A549 (cell line): ENCODE data around the gene CTNNA1. TPM values are rescaled to one million over a fixed set of nuclear protein-coding genes. Genes with fewer than 3 reads are reported as not detected.

Source experiments
- ATAC-seq, 2 experiments: fragments of 200-7000 bp in 1 of 2; fragments of >200 bp in 1 of 2; cut with Nextera tagmentation in 1 of 2; cut with Tn5 transposase in 1 of 2; 3 replicates each; pipeline versions ENCODE4 v1.8.0 to v1.9.1; 2018 to 2020; ENCODE audit warnings: mild to moderate bottlenecking in 1 of 2, moderate library complexity in 1 of 2
- CTCF ChIA-PET: fragments of 300-600 bp; sonication (Branson Sonifier 250); formaldehyde crosslinking; extraction: SDS; loops from one replicate; lab custom pipeline; 2021; ENCODE audit warnings: antibody characterized with exemption, inconsistent platforms; lab: Yijun Ruan, JAX
- POLR2A ChIA-PET: fragments of 350-600 bp; formaldehyde crosslinking; extraction: SDS; loops from one replicate; lab custom pipeline; 2021; ENCODE audit warnings: antibody characterized with exemption, inconsistent platforms; lab: Yijun Ruan, JAX
- DNase-seq, 2 experiments: peaks; one replicate each; pipeline versions ENCODE4 v3.0.0 to v3.0.0-alpha.2; 2011 to 2016; ENCODE audit warnings: low read depth in 1 of 2, low spot score in 1 of 2
- FAIRE-seq: peaks from 2 replicates; lab custom pipeline; 2011; peaks lifted over from hg19 to GRCh38; lab: Jason Lieb, UNC
- H3K27ac ChIP-seq, 2 experiments: fragments of >200 bp; sonication (Bioruptor Twin); formaldehyde crosslinking; 3 replicates each; pipeline ENCODE4 v1.5.1; 2016 to 2017
- H3K4me1 ChIP-seq: fragments of >200 bp; sonication (Bioruptor Twin); formaldehyde crosslinking; 3 replicates; pipeline ENCODE4 v1.6.1; 2016
- H3K4me2 ChIP-seq: fragments of >200 bp; sonication (Bioruptor Twin); formaldehyde crosslinking; 3 replicates; pipeline ENCODE4 v1.6.1; 2016
- H3K4me3 ChIP-seq: fragments of >200 bp; sonication (Bioruptor Twin); formaldehyde crosslinking; 3 replicates; pipeline ENCODE4 v1.5.1; 2016
- H3K9me3 ChIP-seq: fragments of >200 bp; sonication (Bioruptor Twin); formaldehyde crosslinking; 3 replicates; pipeline ENCODE4 v1.6.1; 2016
- BHLHE40 ChIP-seq: IDR thresholded peaks from 2 replicates; pipeline ENCODE4 v1.6.1; 2012; ENCODE audit warnings: low read depth, low read length, inconsistent platforms
- CHD2 ChIP-seq: fragments of 150-350 bp; IDR thresholded peaks from 2 replicates; pipeline ENCODE4 v1.6.1; 2014; ENCODE audit warnings: low read length; ENCODE audit not compliant: partially characterized antibody
- CHD4 ChIP-seq: fragments of 200-600 bp; sonication (generic); IDR thresholded peaks from 2 replicates; pipeline ENCODE4 v1.6.1; 2016; ENCODE audit warnings: antibody characterized with exemption, mild to moderate bottlenecking, borderline replicate concordance
- EHMT2 ChIP-seq: fragments of 200-600 bp; sonication (generic); IDR thresholded peaks from 2 replicates; pipeline ENCODE4 v1.6.1; 2016; ENCODE audit warnings: antibody characterized with exemption, low read depth, mild to moderate bottlenecking, moderate library complexity
- FOXS1 ChIP-seq: fragments of 250-450 bp; sonication (Bioruptor Pico); IDR thresholded peaks from 2 replicates; pipeline ENCODE4 v1.5.0; 2020; ENCODE audit warnings: mild to moderate bottlenecking, moderate library complexity
- HOXA7 ChIP-seq: fragments of 250-450 bp; sonication (Bioruptor Pico); IDR thresholded peaks from 2 replicates; pipeline ENCODE4 v1.5.0; 2020; ENCODE audit warnings: mild to moderate bottlenecking, moderate library complexity
- HOXB13 ChIP-seq: fragments of 250-450 bp; sonication (Bioruptor Pico); IDR thresholded peaks from 2 replicates; pipeline ENCODE4 v1.5.0; 2020; ENCODE audit warnings: low read depth, mild to moderate bottlenecking, moderate library complexity
- HOXB5 ChIP-seq: fragments of 250-450 bp; sonication (Bioruptor Pico); IDR thresholded peaks from 2 replicates; pipeline ENCODE4 v1.5.0; 2020; ENCODE audit warnings: mild to moderate bottlenecking, moderate library complexity
- JUN ChIP-seq, 2 experiments: fragments of >200 bp; sonication (Bioruptor Twin); formaldehyde crosslinking; IDR thresholded peaks; 2 replicates in 1 of 2; 3 replicates in 1 of 2; pipeline ENCODE4 v1.6.1; 2016 to 2017
- KDM1A ChIP-seq: fragments of 200-600 bp; sonication (generic); IDR thresholded peaks from 2 replicates; pipeline ENCODE4 v1.6.1; 2016; ENCODE audit warnings: low read depth, mild to moderate bottlenecking
- KDM5A ChIP-seq: fragments of 200-600 bp; sonication (generic); IDR thresholded peaks from 2 replicates; pipeline ENCODE4 v1.6.1; 2016; ENCODE audit warnings: antibody characterized with exemption, mild to moderate bottlenecking
- NR3C1 ChIP-seq: fragments of >200 bp; sonication (Bioruptor Twin); formaldehyde crosslinking; IDR thresholded peaks from 3 replicates; pipeline ENCODE4 v1.6.1; 2017
- POLR2A ChIP-seq: IDR thresholded peaks from 2 replicates; pipeline ENCODE4 v1.6.1; 2012; ENCODE audit warnings: mild to moderate bottlenecking, low read length
- RAD21 ChIP-seq, 2 experiments: fragments of >200 bp in 1 of 2; sonication (Bioruptor Twin) in 1 of 2; formaldehyde crosslinking in 1 of 2; IDR thresholded peaks in 1 of 2; conservative IDR thresholded peaks in 1 of 2; 2 replicates in 1 of 2; 3 replicates in 1 of 2; pipeline ENCODE4 v1.6.1; 2012 to 2018; ENCODE audit warnings: inconsistent platforms in 1 of 2
- RARB ChIP-seq: fragments of 250-450 bp; sonication (Bioruptor Pico); IDR thresholded peaks from 2 replicates; pipeline ENCODE4 v1.8.0; 2021; ENCODE audit warnings: mild to moderate bottlenecking, moderate library complexity
- SREBF2 ChIP-seq: fragments of 450-650 bp; IDR thresholded peaks from 2 replicates; pipeline ENCODE4 v1.6.1; 2014; ENCODE audit warnings: mild to moderate bottlenecking, moderate library complexity
- ZC3H11A ChIP-seq: fragments of 450-650 bp; IDR thresholded peaks from 2 replicates; pipeline ENCODE4 v1.6.1; 2014; ENCODE audit warnings: antibody characterized with exemption, mild to moderate bottlenecking
- ZFP36 ChIP-seq: fragments of 450-650 bp; IDR thresholded peaks from 2 replicates; pipeline ENCODE4 v1.6.1; 2014; ENCODE audit warnings: borderline replicate concordance; ENCODE audit not compliant: partially characterized antibody
- ZNF302 ChIP-seq: fragments of 250-450 bp; sonication (Bioruptor Pico); IDR thresholded peaks from 2 replicates; pipeline ENCODE4 v1.9.0; 2021; ENCODE audit warnings: inconsistent platforms, mild to moderate bottlenecking, moderate library complexity
- WGBS: methylation state at CpG from one replicate; pipeline ENCODE4 v1.1.6; 2017; ENCODE audit errors: missing lambda C conversion rate; 5-methylcytosine and 5-hydroxymethylcytosine counted together
- polyA plus RNA-seq, 4 experiments: library from polyadenylated mRNA; depleted of rRNA in 3 of 4; stranded (reverse); fragments of >200 nt; fragmentation: RNase III in 1 of 4; extraction: RNeasy Plus Mini Kit Qiagen cat#74134 plus additional on column Dnase treatment in 1 of 4; gene quantifications; 2 replicates in 3 of 4; 3 replicates in 1 of 4; pipeline ENCODE4 v1.2.3, GENCODE V29; 2011 to 2017
- TF ChIP-seq, protein P1 (sequence below): IDR thresholded peaks from 2 replicates; pipeline ENCODE4 v1.6.1; 2012; ENCODE audit warnings: low read depth, borderline replicate concordance
- TF ChIP-seq, protein P2 (sequence below): fragments of >200 bp; sonication (Bioruptor Twin); formaldehyde crosslinking; IDR thresholded peaks from 3 replicates; pipeline ENCODE4 v1.5.1; 2016
- TF ChIP-seq, protein P3 (sequence below): IDR thresholded peaks from 2 replicates; pipeline ENCODE4 v1.6.1; 2012
- TF ChIP-seq, protein P4 (sequence below): fragments of 250-450 bp; sonication (Bioruptor Pico); IDR thresholded peaks from 2 replicates; pipeline ENCODE4 v1.5.0; 2021; ENCODE audit warnings: mild to moderate bottlenecking, moderate library complexity, borderline replicate concordance
- TF ChIP-seq, protein P5 (sequence below): fragments of >200 bp; sonication (Bioruptor Twin); formaldehyde crosslinking; IDR thresholded peaks from 3 replicates; pipeline ENCODE4 v1.6.1; 2016
- TF ChIP-seq, protein P6 (sequence below): fragments of 450-650 bp; IDR thresholded peaks from 2 replicates; pipeline ENCODE4 v1.6.1; 2014; ENCODE audit warnings: antibody characterized with exemption

The CTNNA1 gene
- polyA plus RNA-seq, 2 of the 4 experiments (the other 2 are of a cell fraction): 154 to 184 TPM

DNA sequence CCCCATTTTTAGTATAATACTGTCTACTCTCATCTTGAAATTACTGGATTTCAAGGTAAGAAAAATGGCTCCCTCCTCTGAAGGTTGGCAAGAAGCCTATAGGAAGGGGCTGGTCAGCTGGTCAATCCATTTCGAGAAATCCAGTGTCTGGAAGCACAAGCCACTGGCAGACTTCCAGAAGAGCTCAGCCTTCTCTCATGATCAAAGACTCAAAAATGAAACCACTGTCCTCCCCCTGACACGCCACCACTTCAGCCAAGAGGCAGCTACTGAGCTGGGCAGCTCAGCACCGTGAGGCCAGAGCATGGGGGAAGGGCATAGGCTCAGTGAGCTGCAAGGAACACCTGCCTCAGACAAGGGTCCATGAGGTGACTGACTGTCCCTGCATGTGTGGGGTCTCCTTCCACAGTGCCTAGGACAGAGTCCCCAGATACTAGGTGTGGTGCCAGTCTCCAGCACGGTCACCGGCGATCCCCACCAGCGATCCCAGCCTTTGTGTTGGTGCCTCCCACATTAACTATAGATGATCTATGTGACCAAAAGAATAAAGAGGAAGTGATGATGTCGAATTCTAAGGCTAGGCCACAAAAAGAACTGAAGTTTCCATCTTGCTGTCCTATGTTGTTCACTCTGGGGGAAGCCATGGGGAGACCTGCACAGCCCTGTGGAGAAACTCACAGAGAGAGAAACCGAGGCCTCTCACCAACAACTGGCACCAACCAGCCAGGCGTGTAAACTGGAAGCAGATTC, 222.0 kb downstream of the CTNNA1 start (continued):
- TF ChIP-seq, protein P1, sequence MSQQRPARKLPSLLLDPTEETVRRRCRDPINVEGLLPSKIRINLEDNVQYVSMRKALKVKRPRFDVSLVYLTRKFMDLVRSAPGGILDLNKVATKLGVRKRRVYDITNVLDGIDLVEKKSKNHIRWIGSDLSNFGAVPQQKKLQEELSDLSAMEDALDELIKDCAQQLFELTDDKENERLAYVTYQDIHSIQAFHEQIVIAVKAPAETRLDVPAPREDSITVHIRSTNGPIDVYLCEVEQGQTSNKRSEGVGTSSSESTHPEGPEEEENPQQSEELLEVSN: no peak
- TF ChIP-seq, protein P2, sequence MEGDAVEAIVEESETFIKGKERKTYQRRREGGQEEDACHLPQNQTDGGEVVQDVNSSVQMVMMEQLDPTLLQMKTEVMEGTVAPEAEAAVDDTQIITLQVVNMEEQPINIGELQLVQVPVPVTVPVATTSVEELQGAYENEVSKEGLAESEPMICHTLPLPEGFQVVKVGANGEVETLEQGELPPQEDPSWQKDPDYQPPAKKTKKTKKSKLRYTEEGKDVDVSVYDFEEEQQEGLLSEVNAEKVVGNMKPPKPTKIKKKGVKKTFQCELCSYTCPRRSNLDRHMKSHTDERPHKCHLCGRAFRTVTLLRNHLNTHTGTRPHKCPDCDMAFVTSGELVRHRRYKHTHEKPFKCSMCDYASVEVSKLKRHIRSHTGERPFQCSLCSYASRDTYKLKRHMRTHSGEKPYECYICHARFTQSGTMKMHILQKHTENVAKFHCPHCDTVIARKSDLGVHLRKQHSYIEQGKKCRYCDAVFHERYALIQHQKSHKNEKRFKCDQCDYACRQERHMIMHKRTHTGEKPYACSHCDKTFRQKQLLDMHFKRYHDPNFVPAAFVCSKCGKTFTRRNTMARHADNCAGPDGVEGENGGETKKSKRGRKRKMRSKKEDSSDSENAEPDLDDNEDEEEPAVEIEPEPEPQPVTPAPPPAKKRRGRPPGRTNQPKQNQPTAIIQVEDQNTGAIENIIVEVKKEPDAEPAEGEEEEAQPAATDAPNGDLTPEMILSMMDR: no peak
- TF ChIP-seq EHMT2 (no peak), RAD21 (conservative IDR thresholded peaks at IDR 0.05 in 1 of 2, IDR thresholded peaks at IDR 0.05 in 1 of 2) (no peak), KDM1A (no peak), ZFP36 (no peak), BHLHE40 (no peak)

DNA sequence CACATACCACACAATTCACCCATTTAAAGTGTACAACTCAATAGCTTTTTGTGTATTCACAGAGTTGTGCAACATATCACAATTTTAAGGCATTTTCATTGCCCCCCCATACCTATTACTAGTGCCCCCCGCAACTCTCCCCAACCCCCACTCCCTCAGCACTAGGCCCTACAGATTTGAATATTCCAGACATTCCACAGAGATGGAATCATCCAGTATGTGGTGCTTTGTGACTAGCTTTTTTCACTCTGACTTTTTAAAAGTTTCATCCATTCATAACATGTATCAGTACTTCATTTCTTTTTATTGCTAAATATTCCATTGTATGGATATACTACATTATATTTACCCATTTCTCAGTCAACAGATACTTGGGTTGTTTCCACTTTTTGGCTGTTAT, 224.9 kb downstream of the CTNNA1 start:
- ATAC-seq (no peak), FAIRE-seq (no peak), DNase-seq (no peak)
- no peak overlapping the region for H3K4me2 ChIP-seq
- TF ChIP-seq ZNF302: no peak
- TF ChIP-seq, protein P3, sequence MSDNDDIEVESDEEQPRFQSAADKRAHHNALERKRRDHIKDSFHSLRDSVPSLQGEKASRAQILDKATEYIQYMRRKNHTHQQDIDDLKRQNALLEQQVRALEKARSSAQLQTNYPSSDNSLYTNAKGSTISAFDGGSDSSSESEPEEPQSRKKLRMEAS: no peak
- no peak for TF ChIP-seq POLR2A
- TF ChIP-seq, protein P4, sequence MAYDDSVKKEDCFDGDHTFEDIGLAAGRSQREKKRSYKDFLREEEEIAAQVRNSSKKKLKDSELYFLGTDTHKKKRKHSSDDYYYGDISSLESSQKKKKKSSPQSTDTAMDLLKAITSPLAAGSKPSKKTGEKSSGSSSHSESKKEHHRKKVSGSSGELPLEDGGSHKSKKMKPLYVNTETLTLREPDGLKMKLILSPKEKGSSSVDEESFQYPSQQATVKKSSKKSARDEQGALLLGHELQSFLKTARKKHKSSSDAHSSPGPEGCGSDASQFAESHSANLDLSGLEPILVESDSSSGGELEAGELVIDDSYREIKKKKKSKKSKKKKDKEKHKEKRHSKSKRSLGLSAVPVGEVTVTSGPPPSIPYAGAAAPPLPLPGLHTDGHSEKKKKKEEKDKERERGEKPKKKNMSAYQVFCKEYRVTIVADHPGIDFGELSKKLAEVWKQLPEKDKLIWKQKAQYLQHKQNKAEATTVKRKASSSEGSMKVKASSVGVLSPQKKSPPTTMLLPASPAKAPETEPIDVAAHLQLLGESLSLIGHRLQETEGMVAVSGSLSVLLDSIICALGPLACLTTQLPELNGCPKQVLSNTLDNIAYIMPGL: no peak
- H3K4me3 ChIP-seq: no peak overlapping the region
- ChIA-PET POLR2A (no interaction called here), CTCF (interaction anchor here (1.2 to 1.4 kb wide), 2 partner anchors 11 to 337 kb away, joined by 3 to 4 read pairs; no protein-coding TSS in a partner anchor)
- WGBS: no CpG with 5 or more reads among the region's 1 CpG
- H3K27ac ChIP-seq: no peak overlapping the region
- peaks cover 3% of the 10 kb centered on the region; the same call in 1 of the 3 replicates for H3K4me1 ChIP-seq
- no peaks in the 10 kb centered on the region for H3K9me3 ChIP-seq

DNA sequence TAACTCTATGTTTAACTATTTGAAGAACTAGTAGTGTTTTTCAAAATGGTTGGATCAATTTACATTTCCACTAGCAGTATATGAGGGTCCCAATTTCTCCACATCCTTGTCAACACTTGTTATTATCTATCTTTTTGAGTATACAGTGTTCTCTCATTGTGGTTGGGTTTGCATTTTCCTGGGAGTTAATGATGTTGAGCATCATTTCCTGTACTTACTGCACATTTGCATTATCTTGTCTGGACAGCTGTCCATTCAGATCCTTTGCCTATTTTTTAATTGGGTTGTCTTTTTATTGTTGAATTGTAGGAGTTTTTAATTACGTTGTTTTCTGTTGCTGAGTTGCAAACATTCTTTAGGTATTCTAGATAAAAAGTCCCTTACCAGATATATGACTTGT, 225.4 kb downstream of the CTNNA1 start:
- no peak for FAIRE-seq
- Histone ChIP-seq H3K27ac (no peak overlapping the region), H3K4me1 (peaks cover 3% of the 10 kb centered on the region; the same call in 1 of the 3 replicates), H3K4me2 (no peak overlapping the region), H3K9me3 (no peaks in the 10 kb centered on the region)
- CTCF ChIA-PET: no interaction called here
- 91% methylated on average over 1 of the region's 1 CpG for WGBS
- DNase-seq: no peak
- TF ChIP-seq ZFP36 (no peak), NR3C1 (no peak), FOXS1 (CRISPR knock-in tag) (no peak), KDM5A (no peak), JUN (IDR thresholded peaks at IDR 0.05) (no peak)
- TF ChIP-seq, protein P3: no peak
- TF ChIP-seq, all 56 proteins: peak for 0
- POLR2A ChIA-PET: no interaction called here
- ATAC-seq: no peak
- no peak overlapping the region for H3K4me3 ChIP-seq

DNA sequence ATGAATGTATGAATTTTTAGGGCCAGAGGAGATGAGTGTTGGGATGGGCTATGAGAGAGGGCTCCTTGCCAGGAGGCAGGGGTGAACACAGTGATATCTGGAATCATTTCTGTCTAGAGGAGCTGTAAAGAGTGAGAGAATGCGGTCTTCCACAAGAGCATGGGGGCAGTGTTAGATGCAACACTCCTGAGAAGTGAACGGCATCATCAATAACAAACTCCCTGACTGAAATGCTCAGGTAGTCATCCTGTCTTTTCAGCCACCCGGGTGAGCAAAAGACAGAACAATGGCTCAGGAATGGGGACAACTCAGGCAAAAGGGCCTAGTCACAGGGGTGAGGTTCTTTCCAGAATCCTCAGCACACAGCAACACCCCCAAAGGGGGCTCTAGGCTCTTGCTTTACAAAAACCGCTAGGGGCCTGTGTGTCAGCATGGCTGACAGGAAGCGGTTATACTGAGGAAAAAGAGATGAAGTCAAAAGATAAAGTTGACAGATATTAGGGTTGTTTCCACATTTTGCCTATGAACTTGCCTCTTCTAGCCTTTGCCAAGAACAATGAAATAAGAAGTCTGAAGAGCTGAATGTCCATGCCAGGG, 226.6 kb downstream of the CTNNA1 start:
- DNase-seq (no peak), ATAC-seq (no peak), FAIRE-seq (no peak)
- Histone ChIP-seq H3K4me1 (peaks cover 3% of the 10 kb centered on the region; the same call in 1 of the 3 replicates), H3K9me3 (no peaks in the 10 kb centered on the region), H3K4me3 (no peak overlapping the region), H3K4me2 (no peak overlapping the region), H3K27ac (no peak overlapping the region)
- CTCF ChIA-PET: no interaction called here
- POLR2A ChIA-PET: no interaction called here
- WGBS: 93% methylated on average over 5 of the region's 5 CpGs
- TF ChIP-seq SREBF2 (no peak), ZC3H11A (no peak), HOXB5 (CRISPR knock-in tag) (no peak), EHMT2 (no peak), FOXS1 (CRISPR knock-in tag) (no peak), CHD2 (no peak), HOXA7 (CRISPR knock-in tag) (no peak), RARB (CRISPR knock-in tag) (no peak), RAD21 (conservative IDR thresholded peaks at IDR 0.05 in 1 of 2, IDR thresholded peaks at IDR 0.05 in 1 of 2) (no peak), CHD4 (no peak), HOXB13 (no peak)
- TF ChIP-seq, protein P5, sequence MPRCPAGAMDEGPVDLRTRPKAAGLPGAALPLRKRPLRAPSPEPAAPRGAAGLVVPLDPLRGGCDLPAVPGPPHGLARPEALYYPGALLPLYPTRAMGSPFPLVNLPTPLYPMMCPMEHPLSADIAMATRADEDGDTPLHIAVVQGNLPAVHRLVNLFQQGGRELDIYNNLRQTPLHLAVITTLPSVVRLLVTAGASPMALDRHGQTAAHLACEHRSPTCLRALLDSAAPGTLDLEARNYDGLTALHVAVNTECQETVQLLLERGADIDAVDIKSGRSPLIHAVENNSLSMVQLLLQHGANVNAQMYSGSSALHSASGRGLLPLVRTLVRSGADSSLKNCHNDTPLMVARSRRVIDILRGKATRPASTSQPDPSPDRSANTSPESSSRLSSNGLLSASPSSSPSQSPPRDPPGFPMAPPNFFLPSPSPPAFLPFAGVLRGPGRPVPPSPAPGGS: no peak
- TF ChIP-seq, protein P6, sequence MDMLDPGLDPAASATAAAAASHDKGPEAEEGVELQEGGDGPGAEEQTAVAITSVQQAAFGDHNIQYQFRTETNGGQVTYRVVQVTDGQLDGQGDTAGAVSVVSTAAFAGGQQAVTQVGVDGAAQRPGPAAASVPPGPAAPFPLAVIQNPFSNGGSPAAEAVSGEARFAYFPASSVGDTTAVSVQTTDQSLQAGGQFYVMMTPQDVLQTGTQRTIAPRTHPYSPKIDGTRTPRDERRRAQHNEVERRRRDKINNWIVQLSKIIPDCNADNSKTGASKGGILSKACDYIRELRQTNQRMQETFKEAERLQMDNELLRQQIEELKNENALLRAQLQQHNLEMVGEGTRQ: no peak
